Measurements from ENCODE around the gene RBM42. TPM values are rescaled to one million over a fixed set of nuclear protein-coding genes. Genes with fewer than 3 reads are reported as not detected.
"Not testable (repeated sequence)": the region's sequence is repeated elsewhere in the genome, so short reads cannot be mapped to it uniquely, and the experiment has no call there.

Gene RBM42
- total RNA-seq, 4 donors from 2014 or later, result 49.4 to 90.9 (median 65.6) TPM

- Histone ChIP-seq H3K9me3 (no peaks in the 10 kb centered on the region), H3K36me3 (no peaks in the 10 kb centered on the region), H3K27ac (no peak overlapping the region), H3K27me3 (no peaks in the 10 kb centered on the region), H3K4me1 (peaks cover 3 to 14% of the 10 kb centered on the region in 2 donors), H3K4me3 (replicated peaks in 1 of 3) (no peak overlapping the region)
- DNase-seq, result peak; percentile 64 to 66
- TF ChIP-seq, protein P1, sequence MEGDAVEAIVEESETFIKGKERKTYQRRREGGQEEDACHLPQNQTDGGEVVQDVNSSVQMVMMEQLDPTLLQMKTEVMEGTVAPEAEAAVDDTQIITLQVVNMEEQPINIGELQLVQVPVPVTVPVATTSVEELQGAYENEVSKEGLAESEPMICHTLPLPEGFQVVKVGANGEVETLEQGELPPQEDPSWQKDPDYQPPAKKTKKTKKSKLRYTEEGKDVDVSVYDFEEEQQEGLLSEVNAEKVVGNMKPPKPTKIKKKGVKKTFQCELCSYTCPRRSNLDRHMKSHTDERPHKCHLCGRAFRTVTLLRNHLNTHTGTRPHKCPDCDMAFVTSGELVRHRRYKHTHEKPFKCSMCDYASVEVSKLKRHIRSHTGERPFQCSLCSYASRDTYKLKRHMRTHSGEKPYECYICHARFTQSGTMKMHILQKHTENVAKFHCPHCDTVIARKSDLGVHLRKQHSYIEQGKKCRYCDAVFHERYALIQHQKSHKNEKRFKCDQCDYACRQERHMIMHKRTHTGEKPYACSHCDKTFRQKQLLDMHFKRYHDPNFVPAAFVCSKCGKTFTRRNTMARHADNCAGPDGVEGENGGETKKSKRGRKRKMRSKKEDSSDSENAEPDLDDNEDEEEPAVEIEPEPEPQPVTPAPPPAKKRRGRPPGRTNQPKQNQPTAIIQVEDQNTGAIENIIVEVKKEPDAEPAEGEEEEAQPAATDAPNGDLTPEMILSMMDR (IDR thresholded peaks at IDR 0.05), result peak; percentile 19 to 86 (median 74)
- TF ChIP-seq POLR2A (IDR thresholded peaks at IDR 0.05), result no peak
- intact Hi-C loops (cut with DNase I), result loop anchor here (5.0 kb wide), 1 partner anchor 45 kb away; the partner anchor contains the start of gene TMEM147
- 19 to 27% methylated on average over 8 of the region's 8 CpGs for WGBS, 2 donors
These were observed 36.6 kb upstream of the RBM42 start for GRCh38 chr19:35592226-35592625.

DNA sequence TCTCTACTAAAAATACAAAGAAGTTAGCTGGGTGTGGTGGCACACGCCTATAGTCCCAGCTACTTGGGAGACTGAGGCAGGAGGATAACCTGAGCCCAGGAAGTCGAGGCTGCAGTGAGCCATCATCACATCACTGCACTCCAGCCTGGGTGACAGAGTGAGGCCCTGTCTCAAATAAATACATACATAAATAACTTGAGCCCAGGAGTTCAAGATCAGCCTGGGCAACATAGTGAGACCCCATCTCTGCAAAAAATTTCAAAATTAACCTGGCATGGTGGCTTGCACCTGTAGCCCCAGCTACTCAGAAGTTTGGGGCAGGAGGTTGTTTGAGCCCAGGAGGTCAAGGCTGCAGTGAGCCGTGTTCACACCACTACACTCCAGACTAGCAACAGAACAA is 33.8 kb upstream of the RBM42 start:
- H3K36me3 ChIP-seq; DNase-seq; H3K4me3 ChIP-seq (replicated peaks in 1 of 3); H3K9me3 ChIP-seq; H3K4me1 ChIP-seq; H3K27ac ChIP-seq; H3K27me3 ChIP-seq; intact Hi-C loops (cut with DNase I): not testable (repeated sequence)
- WGBS, 2 donors, result 66 to 81% methylated on average over 3 of the region's 3 CpGs

- 92 to 93% methylated on average over 1 of the region's 1 CpG for WGBS, 2 donors
- no peaks in the 10 kb centered on the region for H3K27me3 ChIP-seq
- intact Hi-C loops (cut with DNase I), result no loop called here
These were observed 32.9 kb upstream of the RBM42 start for GRCh38 chr19:35595928-35596327.

GRCh38 chr19:35596366-35596999 is 32.4 kb upstream of the RBM42 start:
- no peaks in the 10 kb centered on the region for H3K27me3 ChIP-seq
- no peak overlapping the region for H3K4me3 ChIP-seq (replicated peaks in 1 of 3)
- H3K27ac ChIP-seq, result no peak overlapping the region
- 66 to 76% methylated on average over 4 of the region's 4 CpGs for WGBS, 2 donors
- H3K9me3 ChIP-seq, result no peaks in the 10 kb centered on the region
- no peak for DNase-seq
- intact Hi-C loops (cut with DNase I), result no loop called here
- no peaks in the 10 kb centered on the region for H3K4me1 ChIP-seq
- H3K36me3 ChIP-seq, result no peaks in the 10 kb centered on the region
- no peak for TF ChIP-seq POLR2A (IDR thresholded peaks at IDR 0.05)
- TF ChIP-seq, protein P1 (IDR thresholded peaks at IDR 0.05), result no peak

More at GRCh38 chr19:35595928-35596327, 32.9 kb upstream of the RBM42 start:
- H3K4me3 ChIP-seq (replicated peaks in 1 of 3), result no peak overlapping the region
- no peak for TF ChIP-seq POLR2A (IDR thresholded peaks at IDR 0.05)
- TF ChIP-seq, protein P1 (IDR thresholded peaks at IDR 0.05), result no peak
- H3K36me3 ChIP-seq, result no peaks in the 10 kb centered on the region
- H3K4me1 ChIP-seq, result no peaks in the 10 kb centered on the region
- no peak overlapping the region for H3K27ac ChIP-seq
- DNase-seq, result no peak
- no peaks in the 10 kb centered on the region for H3K9me3 ChIP-seq

DNA sequence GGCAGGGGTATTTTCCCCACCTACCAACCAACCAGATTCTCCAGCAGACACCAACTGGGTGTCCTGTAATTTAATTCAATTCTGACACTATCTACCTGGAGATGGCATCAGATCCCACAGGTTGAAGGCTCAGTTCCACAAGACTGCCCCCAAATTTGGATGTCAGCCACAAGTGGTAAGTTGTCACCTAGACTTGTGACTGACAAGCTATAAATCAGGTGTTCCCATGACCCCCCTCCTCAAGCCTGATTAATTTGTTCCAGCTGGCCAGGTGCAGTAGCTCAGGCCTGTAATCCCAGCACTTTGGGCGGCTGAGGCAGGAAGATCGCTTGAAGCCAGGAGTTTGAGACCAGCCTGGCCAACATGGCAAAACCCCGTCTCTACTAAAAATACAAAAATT is 26.9 kb upstream of the RBM42 start:
- H3K4me1 ChIP-seq, result no peaks in the 10 kb centered on the region
- no peak overlapping the region for H3K4me3 ChIP-seq (replicated peaks in 1 of 3)
- H3K36me3 ChIP-seq, result no peaks in the 10 kb centered on the region
- H3K27ac ChIP-seq, result no peak overlapping the region
- no peaks in the 10 kb centered on the region for H3K9me3 ChIP-seq
- intact Hi-C loops (cut with DNase I), result loop anchor here (10.0 kb wide), 1 partner anchor 327 kb away; no protein-coding TSS in a partner anchor
- H3K27me3 ChIP-seq, result no peaks in the 10 kb centered on the region
- 85 to 100% methylated on average over 3 of the region's 3 CpGs for WGBS, 2 donors
- no peak for TF ChIP-seq POLR2A (IDR thresholded peaks at IDR 0.05)
- DNase-seq, result no peak

- DNase-seq, result not testable (repeated sequence)
These were observed 24.4 kb upstream of the RBM42 start for GRCh38 chr19:35604436-35604835.

DNA sequence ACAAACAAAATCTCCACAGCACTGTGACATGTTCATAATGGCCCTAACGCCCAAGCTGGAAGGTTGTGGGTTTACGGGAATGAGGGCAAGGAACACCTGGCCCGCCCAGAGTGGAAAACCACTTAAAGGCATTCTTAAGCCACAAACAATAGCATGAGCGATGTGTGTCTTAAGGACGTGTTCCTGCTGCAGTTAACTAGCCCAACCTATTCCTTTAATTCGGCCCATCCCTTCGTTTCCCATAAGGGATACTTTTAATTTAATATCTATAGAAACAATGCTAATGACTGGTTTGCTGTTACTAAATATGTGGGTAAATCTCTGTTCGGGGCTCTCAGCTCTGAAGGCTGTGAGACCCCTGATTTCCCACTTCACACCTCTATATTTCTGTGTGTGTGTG is 21.7 kb upstream of the RBM42 start:
- not testable (repeated sequence) for H3K27me3 ChIP-seq; H3K36me3 ChIP-seq; H3K4me1 ChIP-seq; H3K9me3 ChIP-seq; H3K4me3 ChIP-seq (replicated peaks in 1 of 3); H3K27ac ChIP-seq; DNase-seq
- intact Hi-C loops (cut with DNase I), result loop anchor here (10.0 kb wide), 1 partner anchor 332 kb away; no protein-coding TSS in a partner anchor
- 85 to 86% methylated on average over 8 of the region's 8 CpGs for WGBS, 2 donors

More at GRCh38 chr19:35604436-35604835, 24.4 kb upstream of the RBM42 start:
- intact Hi-C loops (cut with DNase I), result loop anchor here (10.0 kb wide), 1 partner anchor 330 kb away; no protein-coding TSS in a partner anchor
- H3K4me3 ChIP-seq (replicated peaks in 1 of 3); H3K36me3 ChIP-seq; H3K27ac ChIP-seq; H3K27me3 ChIP-seq; H3K9me3 ChIP-seq; H3K4me1 ChIP-seq: not testable (repeated sequence)
- WGBS, 2 donors, result 90 to 91% methylated on average over 4 of the region's 4 CpGs
